ENCODE results near the gene PXN. TPM values are rescaled to one million over a fixed set of nuclear protein-coding genes. Genes with fewer than 3 reads are reported as not detected.
A peak's percentile ranks its signal among the peaks of the same experiment; 100 is the strongest.
"Not testable (repeated sequence)": the region's sequence is repeated elsewhere in the genome, so short reads cannot be mapped to it uniquely, and the experiment has no call there.

Gene PXN
- total and polyA plus RNA-seq, 5 donors from 2014 or later: 64.3 to 205 (median 78.7) TPM

DNA sequence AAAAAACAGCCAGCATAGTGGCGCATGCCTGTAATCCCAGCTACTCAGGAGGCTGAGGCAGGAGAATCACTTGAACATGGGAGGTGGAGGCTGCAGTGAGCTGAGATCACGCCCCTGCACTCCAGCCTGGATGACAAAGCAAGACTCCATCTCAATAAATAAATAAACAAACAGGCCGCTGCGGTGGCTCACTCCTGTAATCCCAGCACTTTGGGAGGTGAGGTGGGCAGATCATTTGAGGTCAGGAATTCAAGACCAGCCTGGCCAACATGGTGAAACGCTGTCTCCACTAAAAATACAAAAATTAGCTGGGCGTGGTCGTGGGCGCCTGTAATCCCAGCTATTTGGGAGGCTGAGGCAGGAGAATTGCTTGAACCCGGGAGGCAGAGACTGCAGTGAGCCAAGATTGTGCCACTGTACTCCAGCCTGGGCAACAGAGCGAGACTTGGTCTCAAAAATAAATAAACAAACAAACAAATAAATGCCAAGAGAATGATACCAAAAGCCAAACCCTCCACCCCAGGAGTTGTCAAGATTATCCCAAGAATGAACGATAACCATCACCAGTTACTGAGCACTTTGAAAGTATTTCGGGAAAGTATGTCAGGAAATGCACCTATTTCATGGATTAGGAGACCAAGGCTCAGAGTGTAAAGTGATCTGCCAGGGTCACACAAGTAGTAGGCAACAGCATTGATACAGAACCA, 14.0 kb downstream of the PXN start:
- H3K36me3 ChIP-seq (ENCODE audit: control insufficient read depth, insufficient read depth, low read length); DNase-seq; ATAC-seq (ENCODE audit: low read depth in 2 of 2); H3K9me3 ChIP-seq (ENCODE audit: control insufficient read depth in 2 of 2, low read length in 2 of 2); H3K27me3 Mint-ChIP-seq; H3K9me3 Mint-ChIP-seq; H3K27me3 ChIP-seq (ENCODE audit: control insufficient read depth, insufficient read depth, low read length): not testable (repeated sequence)
- Mint-ChIP-seq H3K4me3 (peak overlapping the region; percentile 76 to 92 (median 84)), H3K36me3 (peaks cover 14% of the 10 kb centered on the region), H3K27ac (peak overlapping the region; percentile 88 to 99 (median 95)), H3K4me1 (peaks cover 38 to 95% (median 72%) of the 10 kb centered on the region in 4 donors)
- H3K4me1 ChIP-seq (ENCODE audit: control insufficient read depth, insufficient read depth, low read length, poor library complexity, severe bottlenecking): peaks cover 94% of the 10 kb centered on the region
- H3K4me3 ChIP-seq (ENCODE audit: low read depth, low read length): peak overlapping the region; percentile 65
- H3K27ac ChIP-seq (ENCODE audit: insufficient read depth, low read length, poor library complexity, severe bottlenecking): peak overlapping the region; percentile 82

DNA sequence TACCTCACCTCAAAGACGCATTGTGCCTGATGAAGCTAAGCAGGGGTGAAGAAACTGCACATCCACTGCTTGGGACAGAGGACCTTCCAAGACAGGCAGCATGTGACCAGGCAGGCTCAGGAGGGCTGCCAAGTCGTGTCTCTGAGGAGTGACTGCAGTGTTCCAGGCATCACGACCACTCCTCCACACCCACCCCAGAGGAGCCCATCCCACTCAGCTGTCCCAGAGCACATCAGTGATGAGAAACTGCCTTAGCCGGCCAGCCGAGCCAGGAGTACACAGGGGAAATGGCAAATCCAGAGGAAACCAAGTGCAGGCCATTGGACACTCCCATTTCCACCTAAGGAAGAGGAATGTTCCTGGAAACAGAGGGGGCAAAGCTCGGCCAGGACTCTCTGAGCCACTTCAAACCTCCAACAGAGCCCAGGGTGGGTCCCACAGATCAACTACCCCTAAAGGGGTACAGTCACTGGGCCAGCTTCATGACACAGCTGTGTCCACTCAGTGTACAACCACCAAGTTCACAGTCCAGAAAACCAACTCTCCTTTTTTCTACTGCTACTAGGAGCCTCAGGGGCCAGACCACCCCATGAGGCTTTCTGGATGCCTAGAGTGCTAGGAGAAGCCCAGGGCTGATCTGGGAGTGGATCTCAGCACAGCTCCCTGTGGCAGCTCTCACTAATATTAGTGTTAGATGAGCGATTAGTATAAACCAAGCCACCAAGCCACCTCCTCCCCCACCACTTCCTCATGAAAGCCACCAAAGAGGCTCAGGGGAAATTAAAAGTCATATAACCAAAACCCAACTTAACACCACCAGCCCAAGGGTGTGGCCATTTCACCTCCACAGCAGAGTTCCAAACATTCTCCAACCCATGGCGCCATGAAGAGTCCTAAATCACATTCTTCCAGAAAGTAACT, 15.4 kb downstream of the PXN start:
- H3K36me3 Mint-ChIP-seq: peaks cover 10% of the 10 kb centered on the region
- no peaks in the 10 kb centered on the region for H3K27me3 Mint-ChIP-seq
- peak overlapping the region; percentile 88 to 99 (median 96) for H3K27ac Mint-ChIP-seq
- DNase-seq: peak in 2 of 3 donors; percentile 63 to 86
- H3K36me3 ChIP-seq (ENCODE audit: control insufficient read depth, insufficient read depth, low read length): peaks cover 3% of the 10 kb centered on the region
- H3K27ac ChIP-seq (ENCODE audit: insufficient read depth, low read length, poor library complexity, severe bottlenecking): peak overlapping the region; percentile 82
- peaks cover 87% of the 10 kb centered on the region for H3K4me1 ChIP-seq (ENCODE audit: control insufficient read depth, insufficient read depth, low read length, poor library complexity, severe bottlenecking)
- H3K4me3 Mint-ChIP-seq: peak overlapping the region; percentile 68 to 87 (median 84)
- H3K4me3 ChIP-seq (ENCODE audit: low read depth, low read length): peak overlapping the region; percentile 68
- H3K4me1 Mint-ChIP-seq: peaks cover 39 to 91% (median 67%) of the 10 kb centered on the region in 4 donors
- peak in 1 of 2 donors; percentile 10 for ATAC-seq (ENCODE audit: low read depth in 2 of 2)
- H3K9me3 Mint-ChIP-seq: peaks cover 0 to under 1% (median 0%) of the 10 kb centered on the region in 7 donors
- H3K27me3 ChIP-seq (ENCODE audit: control insufficient read depth, insufficient read depth, low read length): no peaks in the 10 kb centered on the region
- H3K9me3 ChIP-seq (ENCODE audit: control insufficient read depth in 2 of 2, low read length in 2 of 2): no peaks in the 10 kb centered on the region

DNA sequence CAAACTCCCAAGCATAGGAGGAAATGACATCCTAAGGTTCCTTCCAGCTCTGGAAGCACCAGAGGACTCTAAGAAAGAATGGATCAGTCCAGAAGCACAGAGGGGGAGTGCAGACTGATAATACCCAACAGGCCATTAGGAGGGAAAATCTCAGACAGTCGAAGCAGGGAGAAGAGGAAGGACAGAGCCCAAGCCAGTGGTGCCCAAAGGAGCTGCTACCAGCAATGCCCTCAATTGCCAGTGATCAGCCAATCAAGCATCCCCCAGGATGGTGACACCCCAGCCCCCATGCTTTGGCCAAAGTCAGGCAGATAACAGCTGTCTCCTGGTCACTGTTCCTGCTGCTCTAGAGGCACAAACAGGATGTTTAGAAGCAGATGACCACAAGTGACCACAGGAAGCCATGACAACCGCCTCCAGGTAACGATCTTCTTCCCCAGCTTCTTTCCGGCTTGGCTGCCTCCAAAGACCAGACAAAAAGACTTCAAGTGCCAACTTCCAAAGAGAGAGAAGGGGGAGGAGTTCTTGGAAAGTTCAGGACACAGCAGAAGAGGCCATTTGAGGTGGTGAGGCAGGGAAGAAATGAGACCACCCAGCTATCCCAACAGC, 16.2 kb downstream of the PXN start:
- H3K4me1 ChIP-seq (ENCODE audit: control insufficient read depth, insufficient read depth, low read length, poor library complexity, severe bottlenecking): peaks cover 83% of the 10 kb centered on the region
- H3K27ac Mint-ChIP-seq: peak overlapping the region; percentile 88 to 99 (median 96)
- H3K36me3 Mint-ChIP-seq: peaks cover 7% of the 10 kb centered on the region
- DNase-seq (no peak), ATAC-seq (ENCODE audit: low read depth in 2 of 2) (no peak)
- peak overlapping the region; percentile 68 for H3K4me3 ChIP-seq (ENCODE audit: low read depth, low read length)
- peaks cover 36 to 88% (median 61%) of the 10 kb centered on the region in 4 donors for H3K4me1 Mint-ChIP-seq
- H3K9me3 ChIP-seq (ENCODE audit: control insufficient read depth in 2 of 2, low read length in 2 of 2): no peaks in the 10 kb centered on the region
- H3K27me3 Mint-ChIP-seq: no peaks in the 10 kb centered on the region
- H3K36me3 ChIP-seq (ENCODE audit: control insufficient read depth, insufficient read depth, low read length): no peaks in the 10 kb centered on the region
- peak overlapping the region; percentile 68 to 87 (median 84) for H3K4me3 Mint-ChIP-seq
- H3K27ac ChIP-seq (ENCODE audit: insufficient read depth, low read length, poor library complexity, severe bottlenecking): peak overlapping the region; percentile 47
- peaks cover 0 to 1% (median 0%) of the 10 kb centered on the region in 7 donors for H3K9me3 Mint-ChIP-seq
- H3K27me3 ChIP-seq (ENCODE audit: control insufficient read depth, insufficient read depth, low read length): no peaks in the 10 kb centered on the region

DNA sequence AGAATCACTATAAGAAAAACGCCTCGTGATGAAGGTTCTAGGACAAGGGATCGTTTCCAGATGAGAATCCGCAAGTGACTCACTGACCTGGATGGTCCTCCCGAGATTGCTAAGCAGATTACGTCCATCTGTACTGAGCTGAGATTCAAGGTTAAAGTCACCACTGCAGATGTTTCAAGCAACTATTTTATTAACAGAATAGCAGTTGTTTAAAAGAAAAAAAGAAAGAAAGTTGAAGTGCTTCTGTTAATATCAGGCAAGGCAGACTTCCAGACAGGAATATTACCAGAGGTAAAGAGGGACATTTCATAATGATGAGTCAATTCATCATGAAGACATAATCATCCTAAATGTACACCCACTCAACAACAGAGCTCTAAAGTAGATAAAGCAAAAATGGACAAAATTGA, 17.9 kb downstream of the PXN start:
- no peak for DNase-seq
- H3K4me1 Mint-ChIP-seq: peaks cover 34 to 86% (median 61%) of the 10 kb centered on the region in 4 donors
- H3K27me3 Mint-ChIP-seq: no peaks in the 10 kb centered on the region
- peaks cover 0 to 1% (median 0%) of the 10 kb centered on the region in 7 donors for H3K9me3 Mint-ChIP-seq
- Histone ChIP-seq H3K36me3 (ENCODE audit: control insufficient read depth, insufficient read depth, low read length) (no peaks in the 10 kb centered on the region), H3K27me3 (ENCODE audit: control insufficient read depth, insufficient read depth, low read length) (no peaks in the 10 kb centered on the region), H3K4me1 (ENCODE audit: control insufficient read depth, insufficient read depth, low read length, poor library complexity, severe bottlenecking) (peaks cover 66% of the 10 kb centered on the region), H3K4me3 (ENCODE audit: low read depth, low read length) (no peak overlapping the region), H3K9me3 (ENCODE audit: control insufficient read depth in 2 of 2, low read length in 2 of 2) (no peaks in the 10 kb centered on the region), H3K27ac (ENCODE audit: insufficient read depth, low read length, poor library complexity, severe bottlenecking) (no peak overlapping the region)
- no peak for ATAC-seq (ENCODE audit: low read depth in 2 of 2)
- H3K27ac Mint-ChIP-seq: peak overlapping the region; percentile 66 to 98 (median 88)
- peaks cover 14% of the 10 kb centered on the region for H3K36me3 Mint-ChIP-seq
- H3K4me3 Mint-ChIP-seq: peak overlapping the region; percentile 12 to 86 (median 48)

DNA sequence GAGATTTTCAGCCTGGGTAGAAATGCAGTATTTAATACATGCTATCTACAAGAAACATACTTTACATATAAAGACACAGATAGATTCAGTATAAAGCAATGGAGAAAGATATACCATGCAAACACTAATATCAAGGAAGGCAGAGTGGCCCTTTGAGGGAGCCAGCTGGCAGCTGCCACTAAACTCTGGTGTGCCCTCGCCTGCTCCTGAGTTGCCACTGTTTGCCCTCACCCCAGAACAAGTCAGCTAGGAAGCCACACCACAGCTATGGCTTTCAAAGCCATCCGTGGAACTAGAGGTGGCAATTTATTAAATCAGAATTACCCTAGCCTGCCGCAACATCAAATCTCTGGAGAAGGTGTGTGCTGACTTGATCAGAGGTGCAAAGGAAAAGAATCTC, 18.3 kb downstream of the PXN start:
- Histone ChIP-seq H3K9me3 (ENCODE audit: control insufficient read depth in 2 of 2, low read length in 2 of 2) (no peaks in the 10 kb centered on the region), H3K27ac (ENCODE audit: insufficient read depth, low read length, poor library complexity, severe bottlenecking) (no peak overlapping the region), H3K4me3 (ENCODE audit: low read depth, low read length) (no peak overlapping the region), H3K4me1 (ENCODE audit: control insufficient read depth, insufficient read depth, low read length, poor library complexity, severe bottlenecking) (peaks cover 66% of the 10 kb centered on the region), H3K36me3 (ENCODE audit: control insufficient read depth, insufficient read depth, low read length) (peaks cover under 1% of the 10 kb centered on the region), H3K27me3 (ENCODE audit: control insufficient read depth, insufficient read depth, low read length) (no peaks in the 10 kb centered on the region)
- Mint-ChIP-seq H3K27me3 (no peaks in the 10 kb centered on the region), H3K36me3 (peaks cover 14% of the 10 kb centered on the region), H3K9me3 (peaks cover 0 to 1% (median 0%) of the 10 kb centered on the region in 7 donors), H3K27ac (peak overlapping the region in 2 of 3 donors; percentile 88 to 98), H3K4me1 (peaks cover 33 to 86% (median 56%) of the 10 kb centered on the region in 4 donors), H3K4me3 (peak overlapping the region in 1 of 4 donors; percentile 86)
- DNase-seq (no peak), ATAC-seq (ENCODE audit: low read depth in 2 of 2) (no peak)

DNA sequence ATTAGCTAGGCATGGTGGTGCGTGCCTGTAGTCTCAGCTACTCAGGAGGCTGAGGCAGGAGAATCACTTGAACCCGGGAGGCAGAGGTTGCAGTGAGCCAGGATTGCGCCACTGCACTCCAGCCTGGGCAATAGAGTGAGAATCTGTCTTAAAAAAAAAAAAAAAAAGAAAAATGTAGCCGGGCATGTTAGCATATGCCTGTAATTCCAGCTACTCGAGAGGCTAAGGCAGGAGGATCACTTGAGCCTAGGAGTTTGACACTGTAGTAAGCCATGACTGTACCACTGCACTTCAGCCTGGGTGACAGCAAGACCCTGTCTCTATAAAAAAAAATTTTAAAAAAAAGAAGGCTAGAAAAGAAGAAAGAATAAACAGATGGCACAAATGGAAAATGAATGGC, 18.8 kb downstream of the PXN start:
- not testable (repeated sequence) for H3K9me3 ChIP-seq (ENCODE audit: control insufficient read depth in 2 of 2, low read length in 2 of 2); H3K4me3 ChIP-seq (ENCODE audit: low read depth, low read length); H3K36me3 ChIP-seq (ENCODE audit: control insufficient read depth, insufficient read depth, low read length); DNase-seq; H3K27me3 Mint-ChIP-seq; ATAC-seq (ENCODE audit: low read depth in 2 of 2); H3K9me3 Mint-ChIP-seq; H3K27ac ChIP-seq (ENCODE audit: insufficient read depth, low read length, poor library complexity, severe bottlenecking); H3K27ac Mint-ChIP-seq; H3K27me3 ChIP-seq (ENCODE audit: control insufficient read depth, insufficient read depth, low read length)
- peaks cover 66% of the 10 kb centered on the region for H3K4me1 ChIP-seq (ENCODE audit: control insufficient read depth, insufficient read depth, low read length, poor library complexity, severe bottlenecking)
- H3K4me3 Mint-ChIP-seq: peak overlapping the region in 1 of 4 donors; percentile 86
- H3K36me3 Mint-ChIP-seq: peaks cover 16% of the 10 kb centered on the region
- peaks cover 31 to 86% (median 53%) of the 10 kb centered on the region in 4 donors for H3K4me1 Mint-ChIP-seq

DNA sequence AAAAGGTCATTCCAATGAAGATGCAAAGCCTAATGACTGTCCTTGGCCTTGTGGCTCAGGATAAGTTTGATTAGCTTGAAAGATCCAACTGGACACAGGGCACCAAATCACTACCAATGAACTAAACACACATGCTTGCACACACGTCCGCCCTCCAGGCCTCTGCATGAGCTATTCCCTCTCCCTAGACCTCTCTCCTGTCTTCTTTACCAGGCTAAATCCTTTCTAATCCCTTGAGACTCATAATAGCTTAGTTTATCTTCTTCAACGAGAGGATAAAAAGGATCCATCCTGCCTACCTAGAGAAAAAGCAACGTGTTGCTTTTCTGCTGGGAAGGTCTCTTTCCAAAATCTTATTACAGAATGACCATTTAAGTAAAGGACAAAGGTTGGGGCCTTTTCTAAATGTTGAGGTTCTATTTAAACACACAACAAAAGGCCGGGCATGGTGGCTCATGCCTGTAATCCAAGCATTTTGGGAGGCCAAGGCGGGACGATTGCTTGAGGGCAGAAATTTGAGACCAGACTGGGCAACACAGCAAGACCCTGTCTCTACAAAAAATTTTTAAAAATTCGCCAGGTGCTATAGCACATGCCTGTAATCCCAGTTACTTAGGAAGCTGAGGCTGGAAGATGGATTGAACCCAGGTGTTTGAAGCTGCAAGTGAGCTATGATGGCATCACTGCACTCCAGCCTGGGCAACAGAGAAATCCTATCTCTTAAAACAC, 22.4 kb downstream of the PXN start:
- Histone ChIP-seq H3K4me1 (ENCODE audit: control insufficient read depth, insufficient read depth, low read length, poor library complexity, severe bottlenecking) (peaks cover 63% of the 10 kb centered on the region), H3K36me3 (ENCODE audit: control insufficient read depth, insufficient read depth, low read length) (peaks cover 9% of the 10 kb centered on the region), H3K27me3 (ENCODE audit: control insufficient read depth, insufficient read depth, low read length) (no peaks in the 10 kb centered on the region), H3K9me3 (ENCODE audit: control insufficient read depth in 2 of 2, low read length in 2 of 2) (no peaks in the 10 kb centered on the region), H3K4me3 (ENCODE audit: low read depth, low read length) (no peak overlapping the region), H3K27ac (ENCODE audit: insufficient read depth, low read length, poor library complexity, severe bottlenecking) (no peak overlapping the region)
- peak overlapping the region in 1 of 3 donors; percentile 59 for H3K27ac Mint-ChIP-seq
- peak overlapping the region in 3 of 4 donors; percentile 31 to 40 (median 33) for H3K4me3 Mint-ChIP-seq
- ATAC-seq (ENCODE audit: low read depth in 2 of 2): no peak
- peaks cover 18% of the 10 kb centered on the region for H3K36me3 Mint-ChIP-seq
- H3K27me3 Mint-ChIP-seq: no peaks in the 10 kb centered on the region
- H3K4me1 Mint-ChIP-seq: peaks cover 35 to 80% (median 41%) of the 10 kb centered on the region in 4 donors
- no peak for DNase-seq
- H3K9me3 Mint-ChIP-seq: peaks cover 0 to 1% (median 0%) of the 10 kb centered on the region in 7 donors
